K562 (cell line): ENCODE measurements around the gene CMIP. TPM values are rescaled to one million over a fixed set of nuclear protein-coding genes. Genes with fewer than 3 reads are reported as not detected.

Source experiments
- COPS2 ChIP-seq: fragments of 450-650 bp; conservative IDR thresholded peaks from 2 replicates; pipeline ENCODE4 v1.6.1; 2016; ENCODE audit warnings: mild to moderate bottlenecking, moderate library complexity
- MAX ChIP-seq: sonication (generic); formaldehyde crosslinking; IDR thresholded peaks from 2 replicates; pipeline ENCODE4 v1.9.0; 2022; ENCODE audit warnings: mild to moderate bottlenecking, missing genetic modification reagents
- ZNF76 ChIP-seq: fragments of 250-450 bp; sonication (Bioruptor Pico); IDR thresholded peaks from 2 replicates; pipeline ENCODE4 v1.4.0; 2020; ENCODE audit warnings: mild to moderate bottlenecking, moderate library complexity, borderline replicate concordance
- polyA plus RNA-seq, 8 experiments: library from polyadenylated mRNA; depleted of rRNA in 4 of 8; stranded (reverse) in 5 of 8; unstranded in 3 of 8; fragments of >200 nt; fragmentation: Nextera tagmentation in 2 of 8; fragmentation: Illumina TruSeq in 1 of 8; extraction: Ambion mirVana in 2 of 8; extraction: Trizol in 1 of 8; gene quantifications; 2 replicates each; pipeline versions ENCODE4 v1.2.1 to v1.2.3, GENCODE V29; 2011 to 2014; ENCODE audit warnings: inconsistent platforms in 1 of 8, missing spikeins in 1 of 8
- total RNA-seq, 7 experiments: library from RNA; depleted of rRNA in 6 of 7; stranded (reverse); fragments of >200 nt in 6 of 7; fragmentation: Illumina TruSeq in 2 of 7; extraction: Trizol in 2 of 7; gene quantifications; 2 replicates each; pipeline versions ENCODE4 v1.2.1 to v1.2.3, GENCODE V29; 2011 to 2021; ENCODE audit warnings: low replicate concordance in 1 of 7
- TF ChIP-seq, protein P1 (sequence below), 2 experiments: fragments of 450-650 bp; formaldehyde crosslinking in 1 of 2; IDR thresholded peaks; 2 replicates each; pipeline versions ENCODE4 v1.4.0 to v1.6.1; 2014 to 2020; ENCODE audit warnings: mild to moderate bottlenecking in 2 of 2, borderline replicate concordance in 1 of 2, low read depth in 1 of 2

The CMIP gene
- total and polyA plus RNA-seq, 9 of the 15 experiments (the other 6 are each of a cell fraction or from before 2014, with no cell fraction given) = 0.94 to 82.5 (median 10.3) TPM

GRCh38 chr16:81498351-81498750, 53.7 kb downstream of the CMIP start (continued):
- TF ChIP-seq, protein P1, sequence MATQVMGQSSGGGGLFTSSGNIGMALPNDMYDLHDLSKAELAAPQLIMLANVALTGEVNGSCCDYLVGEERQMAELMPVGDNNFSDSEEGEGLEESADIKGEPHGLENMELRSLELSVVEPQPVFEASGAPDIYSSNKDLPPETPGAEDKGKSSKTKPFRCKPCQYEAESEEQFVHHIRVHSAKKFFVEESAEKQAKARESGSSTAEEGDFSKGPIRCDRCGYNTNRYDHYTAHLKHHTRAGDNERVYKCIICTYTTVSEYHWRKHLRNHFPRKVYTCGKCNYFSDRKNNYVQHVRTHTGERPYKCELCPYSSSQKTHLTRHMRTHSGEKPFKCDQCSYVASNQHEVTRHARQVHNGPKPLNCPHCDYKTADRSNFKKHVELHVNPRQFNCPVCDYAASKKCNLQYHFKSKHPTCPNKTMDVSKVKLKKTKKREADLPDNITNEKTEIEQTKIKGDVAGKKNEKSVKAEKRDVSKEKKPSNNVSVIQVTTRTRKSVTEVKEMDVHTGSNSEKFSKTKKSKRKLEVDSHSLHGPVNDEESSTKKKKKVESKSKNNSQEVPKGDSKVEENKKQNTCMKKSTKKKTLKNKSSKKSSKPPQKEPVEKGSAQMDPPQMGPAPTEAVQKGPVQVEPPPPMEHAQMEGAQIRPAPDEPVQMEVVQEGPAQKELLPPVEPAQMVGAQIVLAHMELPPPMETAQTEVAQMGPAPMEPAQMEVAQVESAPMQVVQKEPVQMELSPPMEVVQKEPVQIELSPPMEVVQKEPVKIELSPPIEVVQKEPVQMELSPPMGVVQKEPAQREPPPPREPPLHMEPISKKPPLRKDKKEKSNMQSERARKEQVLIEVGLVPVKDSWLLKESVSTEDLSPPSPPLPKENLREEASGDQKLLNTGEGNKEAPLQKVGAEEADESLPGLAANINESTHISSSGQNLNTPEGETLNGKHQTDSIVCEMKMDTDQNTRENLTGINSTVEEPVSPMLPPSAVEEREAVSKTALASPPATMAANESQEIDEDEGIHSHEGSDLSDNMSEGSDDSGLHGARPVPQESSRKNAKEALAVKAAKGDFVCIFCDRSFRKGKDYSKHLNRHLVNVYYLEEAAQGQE (IDR thresholded peaks at IDR 0.05; ENCODE audit: borderline replicate concordance) = no peak
- TF ChIP-seq, protein P1 (CRISPR knock-in tag; IDR thresholded peaks at IDR 0.05; ENCODE audit: low read depth) = no peak
- TF ChIP-seq MAX (CRISPR knock-in tag) (no peak), COPS2 (no peak), ZNF76 (no peak)
